Measurements from ENCODE around the gene CCDC120.

DNA sequence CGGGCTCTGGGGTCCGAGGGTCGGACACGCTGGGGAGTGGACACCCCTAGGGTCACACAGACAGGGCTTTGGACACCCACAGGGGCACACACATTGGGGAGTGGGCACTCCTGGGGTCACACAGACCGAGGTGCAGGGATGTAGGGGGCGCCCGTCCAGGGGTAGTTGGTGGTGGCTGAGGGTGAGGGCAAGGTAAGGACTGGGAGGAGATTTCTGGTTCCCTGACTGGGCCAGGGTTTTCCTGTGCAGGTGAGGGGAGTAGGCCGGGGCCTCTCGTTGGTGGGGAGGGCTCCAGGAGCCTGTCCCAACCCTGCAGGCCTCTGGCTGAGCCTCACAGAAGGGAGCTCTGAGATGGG, 42.8 kb downstream of the CCDC120 start:
- TF ChIP-seq TAF1 (IDR thresholded peaks at IDR 0.05; ENCODE audit: low read depth, low read length) (no peak), POLR2A (IDR thresholded peaks at IDR 0.05; ENCODE audit: low read depth, low read length) (no peak), SPI1 (IDR thresholded peaks at IDR 0.05; ENCODE audit: low read depth, low read length) (no peak), POU2F2 (IDR thresholded peaks at IDR 0.05; ENCODE audit: low read depth, low read length) (no peak)

All from GM12891 (cell line).